K562 (cell line): ENCODE data around the gene ZNF181. TPM values are rescaled to one million over a fixed set of nuclear protein-coding genes. Genes with fewer than 3 reads are reported as not detected.

Experiments
- ATAC-seq: fragments of 200-7000 bp; cut with Tn5 transposase; 3 replicates; pipeline ENCODE4 v1.9.1; 2020; ENCODE audit warnings: moderate library complexity
- BruUV-seq: library from RNA; stranded (reverse); fragments of 400-500 nt; replicated peaks from 2 replicates; lab custom pipeline; 2021; lab: Mats Ljungman, UMichigan
- CTCF ChIA-PET: fragments of 300-600 bp; formaldehyde crosslinking; extraction: SDS; loops from one replicate; lab custom pipeline; 2021; ENCODE audit warnings: low intra/inter-chr PET ratio; lab: Yijun Ruan, JAX
- POLR2A ChIA-PET: fragments of 300-600, 350-650 bp; sonication (Branson Sonifier 250); formaldehyde crosslinking; extraction: SDS; loops from one replicate; lab custom pipeline; 2021; ENCODE audit warnings: antibody characterized with exemption, inconsistent platforms; lab: Yijun Ruan, JAX
- DNase-seq, 4 experiments: peaks; one replicate each; pipeline versions ENCODE4 v3.0.0 to v3.0.0-alpha.2; 2011 to 2018; ENCODE audit warnings: low spot score in 3 of 4, mixed read lengths in 3 of 4; ENCODE audit errors: extremely low read depth in 1 of 4
- FAIRE-seq: peaks from 2 replicates; lab custom pipeline; 2011; peaks lifted over from hg19 to GRCh38; lab: Jason Lieb, UNC
- H2AFZ ChIP-seq: 2 replicates; pipeline ENCODE4 v1.6.0; 2011; ENCODE audit warnings: low read depth, low read length, control low read depth, inconsistent platforms
- H3K27ac ChIP-seq: fragments of 200-600 bp; 3 replicates; pipeline ENCODE4 v1.8.0; 2011; ENCODE audit warnings: low read depth, mild to moderate bottlenecking, control low read depth, inconsistent platforms, low read length, moderate library complexity, mixed read lengths; ENCODE audit errors: extremely low read depth
- H3K27me3 ChIP-seq, 2 experiments: fragments of 300-600 bp in 1 of 2; 2 replicates in 1 of 2; 3 replicates in 1 of 2; pipeline versions ENCODE4 v1.6.0 to v1.8.0; 2011; ENCODE audit warnings: inconsistent platforms in 2 of 2, low read length in 2 of 2, mild to moderate bottlenecking in 1 of 2, mixed read lengths in 1 of 2, moderate library complexity in 1 of 2; ENCODE audit not compliant: control insufficient read depth in 2 of 2, insufficient read depth in 2 of 2
- H3K36me3 ChIP-seq: fragments of 300-600 bp; 3 replicates; pipeline ENCODE4 v1.8.0; 2011; ENCODE audit warnings: mild to moderate bottlenecking, low read length, inconsistent platforms; ENCODE audit not compliant: control insufficient read depth, insufficient read depth
- H3K4me1 ChIP-seq, 2 experiments: fragments of 200-600 bp in 1 of 2; replicated peaks in 1 of 2; 2 replicates in 1 of 2; 3 replicates in 1 of 2; pipeline versions ENCODE4 v1.5.1 to v1.8.0; 2011; ENCODE audit warnings: inconsistent platforms in 2 of 2, low read length in 2 of 2, mild to moderate bottlenecking in 1 of 2, mixed read lengths in 1 of 2, moderate library complexity in 1 of 2; ENCODE audit not compliant: control insufficient read depth in 2 of 2, insufficient read depth in 2 of 2
- H3K4me2 ChIP-seq: 2 replicates; pipeline ENCODE4 v1.6.1; 2011; ENCODE audit warnings: low read length, control low read depth, inconsistent platforms, mixed read lengths; ENCODE audit not compliant: insufficient read depth
- H3K4me3 ChIP-seq: fragments of 200-600 bp; sonication (generic), shearing (Covaris generic); 2 replicates; pipeline ENCODE4 v1.5.1; 2016; ENCODE audit warnings: control low read depth, inconsistent platforms
- H3K79me2 ChIP-seq: fragments of 200-600 bp; 3 replicates; pipeline ENCODE4 v1.8.0; 2011; ENCODE audit warnings: low read length, inconsistent platforms; ENCODE audit not compliant: control insufficient read depth, insufficient read depth
- H3K9ac ChIP-seq, 2 experiments: 2 replicates each; pipeline versions ENCODE4 v1.6.0 to v1.6.1; 2011; ENCODE audit warnings: low read depth in 2 of 2, low read length in 2 of 2, control low read depth in 1 of 2, inconsistent platforms in 1 of 2, mild to moderate bottlenecking in 1 of 2, mixed read lengths in 1 of 2; ENCODE audit not compliant: insufficient read depth in 1 of 2
- H3K9me1 ChIP-seq: one replicate; pipeline ENCODE4 v1.6.0; 2011; ENCODE audit warnings: inconsistent platforms, mild to moderate bottlenecking, low read length, moderate library complexity; ENCODE audit not compliant: control insufficient read depth, insufficient read depth
- H3K9me3 ChIP-seq: replicated peaks from 2 replicates; pipeline ENCODE4 v1.5.1; 2011; ENCODE audit warnings: low read depth, low read length, inconsistent platforms; ENCODE audit not compliant: control insufficient read depth, insufficient read depth
- H4K20me1 ChIP-seq: replicated peaks from 2 replicates; pipeline ENCODE4 v1.6.1; 2011; ENCODE audit warnings: low read length, inconsistent platforms, mixed read lengths; ENCODE audit not compliant: control insufficient read depth, insufficient read depth
- DIDO1 ChIP-seq: fragments of 450-650 bp; IDR thresholded peaks from 2 replicates; pipeline ENCODE4 v1.6.1; 2016; ENCODE audit warnings: low read depth, missing biosample characterization, missing genetic modification characterization
- L3MBTL2 ChIP-seq: fragments of 450-650 bp; IDR thresholded peaks from 2 replicates; pipeline ENCODE4 v1.6.1; 2016; ENCODE audit warnings: mild to moderate bottlenecking, moderate library complexity
- MEF2A ChIP-seq: IDR thresholded peaks from 2 replicates; pipeline ENCODE4 v1.6.1; 2011; ENCODE audit warnings: low read depth, mild to moderate bottlenecking, low read length, moderate library complexity; ENCODE audit not compliant: control insufficient read depth
- MXD1 ChIP-seq: fragments of 250-450 bp; sonication (Bioruptor Pico); IDR thresholded peaks from 2 replicates; pipeline ENCODE4 v1.8.0; 2021; ENCODE audit warnings: borderline replicate concordance, mild to moderate bottlenecking, moderate library complexity; ENCODE audit not compliant: poor library complexity, severe bottlenecking
- NFIX ChIP-seq: fragments of 250-450 bp; sonication (Bioruptor Pico); IDR thresholded peaks from 2 replicates; pipeline ENCODE4 v1.4.0; 2020; ENCODE audit warnings: low read depth, mild to moderate bottlenecking, moderate library complexity
- PHF20 ChIP-seq: fragments of 450-650 bp; IDR thresholded peaks from 2 replicates; pipeline ENCODE4 v1.6.1; 2018; ENCODE audit not compliant: partially characterized antibody
- RFX7 ChIP-seq: fragments of 250-450 bp; sonication (Bioruptor Pico); IDR thresholded peaks from 2 replicates; pipeline ENCODE4 v1.5.1; 2021; ENCODE audit warnings: mild to moderate bottlenecking
- SMAD3 ChIP-seq: fragments of 450-650 bp; formaldehyde crosslinking; conservative IDR thresholded peaks from 2 replicates; pipeline ENCODE4 v1.4.0; 2020; ENCODE audit warnings: mild to moderate bottlenecking
- TCF15 ChIP-seq: fragments of 250-450 bp; sonication (Bioruptor Pico); IDR thresholded peaks from 2 replicates; pipeline ENCODE4 v1.8.0; 2022; ENCODE audit warnings: moderate library complexity, mild to moderate bottlenecking, inconsistent platforms
- TCF7L2 ChIP-seq: fragments of 150-350 bp; IDR thresholded peaks from 2 replicates; pipeline ENCODE4 v1.6.1; 2016; ENCODE audit warnings: low read depth, mild to moderate bottlenecking, low read length, moderate library complexity
- TEAD1 ChIP-seq, 2 experiments: fragments of 450-650 bp in 1 of 2; sonication (generic) in 1 of 2; formaldehyde crosslinking; IDR thresholded peaks; 2 replicates each; pipeline versions ENCODE4 v1.4.0 to v1.8.0; 2020 to 2022; ENCODE audit warnings: mild to moderate bottlenecking in 2 of 2, missing genetic modification reagents in 1 of 2
- XRCC3 ChIP-seq: fragments of 450-650 bp; IDR thresholded peaks from 2 replicates; pipeline ENCODE4 v1.6.1; 2017; ENCODE audit warnings: mild to moderate bottlenecking, moderate library complexity
- ZBTB43 ChIP-seq: sonication (generic); formaldehyde crosslinking; IDR thresholded peaks from 2 replicates; pipeline ENCODE4 v1.8.0; 2023; ENCODE audit warnings: mild to moderate bottlenecking, missing genetic modification reagents
- ZNF121 ChIP-seq: sonication (generic); formaldehyde crosslinking; conservative IDR thresholded peaks from 2 replicates; pipeline ENCODE4 v1.8.0; 2022; ENCODE audit warnings: missing genetic modification reagents
- ZNF143 ChIP-seq: sonication (generic); formaldehyde crosslinking; IDR thresholded peaks from 2 replicates; pipeline ENCODE4 v1.9.0; 2022; ENCODE audit warnings: mild to moderate bottlenecking, missing genetic modification reagents
- ZNF263 ChIP-seq: sonication (generic); formaldehyde crosslinking; IDR thresholded peaks from 2 replicates; pipeline ENCODE4 v1.8.0; 2022; ENCODE audit warnings: mild to moderate bottlenecking, missing genetic modification reagents, borderline replicate concordance
- ZNF3 ChIP-seq: fragments of 250-450 bp; sonication (Bioruptor Pico); IDR thresholded peaks from 2 replicates; pipeline ENCODE4 v1.5.0; 2021; ENCODE audit warnings: mild to moderate bottlenecking, moderate library complexity
- ZNF785 ChIP-seq: fragments of 250-450 bp; sonication (Bioruptor Pico); IDR thresholded peaks from 2 replicates; pipeline ENCODE4 v1.4.0; 2020; ENCODE audit warnings: mild to moderate bottlenecking
- WGBS: fragments of 100-300 bp; shearing (Covaris generic); methylation state at CpG from one replicate; pipeline ENCODE4 v1.1.6; 2016; ENCODE audit warnings: low coverage, mixed read lengths; ENCODE audit not compliant: insufficient coverage; ENCODE audit errors: missing lambda C conversion rate; 5-methylcytosine and 5-hydroxymethylcytosine counted together
- in situ Hi-C: fragments of 300-500 bp; cut with MboI; formaldehyde crosslinking; loops from 4 replicates; pipeline ENCODE4 v1.15.0; 2018; ENCODE audit warnings: inconsistent platforms, mixed read lengths
- intact Hi-C: fragments of 100-400 bp; cut with micrococcal nuclease; formaldehyde crosslinking; loops from 2 replicates; pipeline ENCODE4 v1.14.2; 2022
- polyA plus RNA-seq, 8 experiments: library from polyadenylated mRNA; depleted of rRNA in 4 of 8; stranded (reverse) in 5 of 8; unstranded in 3 of 8; fragments of >200 nt; fragmentation: Nextera tagmentation in 2 of 8; fragmentation: Illumina TruSeq in 1 of 8; extraction: Ambion mirVana in 2 of 8; extraction: Trizol in 1 of 8; gene quantifications; 2 replicates each; pipeline versions ENCODE4 v1.2.1 to v1.2.3, GENCODE V29; 2011 to 2014; ENCODE audit warnings: inconsistent platforms in 1 of 8, missing spikeins in 1 of 8
- total RNA-seq, 7 experiments: library from RNA; depleted of rRNA in 6 of 7; stranded (reverse); fragments of >200 nt in 6 of 7; fragmentation: Illumina TruSeq in 2 of 7; extraction: Trizol in 2 of 7; gene quantifications; 2 replicates each; pipeline versions ENCODE4 v1.2.1 to v1.2.3, GENCODE V29; 2011 to 2021; ENCODE audit warnings: low replicate concordance in 1 of 7

ZNF181 gene
- total and polyA plus RNA-seq, 9 of the 15 experiments (the other 6 are each of a cell fraction or from before 2014, with no cell fraction given) = 4.3 to 20.3 (median 12.1) TPM

GRCh38 chr19:34774857-34775256 lies 40.8 kb downstream of the ZNF181 start:
- BruUV-seq = no TSS peak

More at GRCh38 chr19:34774857-34775256, 40.8 kb downstream of the ZNF181 start:
- Histone ChIP-seq H3K9me1 (no peaks in the 10 kb centered on the region), H3K4me2 (no peak overlapping the region), H3K9ac (no peak overlapping the region), H3K4me1 (peaks cover 0 to 8% of the 10 kb centered on the region in 2 experiments; a peak in 2 of 5 replicates), H2AFZ (no peak overlapping the region), H4K20me1 (no peaks in the 10 kb centered on the region), H3K79me2 (peaks cover 5% of the 10 kb centered on the region; the same call in 1 of the 3 replicates), H3K36me3 (no peaks in the 10 kb centered on the region), H3K27me3 (no peaks in the 10 kb centered on the region), H3K9me3 (no peaks in the 10 kb centered on the region; the same call in 1 of the 2 replicates), H3K4me3 (no peak overlapping the region), H3K27ac (no peak overlapping the region)
- ChIA-PET CTCF (no interaction called here), POLR2A (no interaction called here)
- FAIRE-seq (no peak), DNase-seq (no peak), ATAC-seq (no peak)
- TF ChIP-seq TCF7L2 (no peak), ZNF3 (CRISPR knock-in tag) (no peak), ZNF263 (no peak), TCF15 (no peak), TEAD1 (CRISPR knock-in tag; IDR thresholded peaks at IDR 0.05) (no peak), MEF2A (no peak), SMAD3 (CRISPR knock-in tag) (no peak), PHF20 (no peak), DIDO1 (tag) (no peak), MXD1 (no peak), NFIX (CRISPR knock-in tag) (no peak), RFX7 (CRISPR knock-in tag) (no peak), L3MBTL2 (no peak), ZNF121 (CRISPR knock-in tag) (no peak), XRCC3 (no peak), ZNF143 (CRISPR knock-in tag) (no peak), ZNF785 (CRISPR knock-in tag) (no peak), ZBTB43 (CRISPR knock-in tag) (no peak)
- in situ Hi-C loops (no loop called here), intact Hi-C loops (no loop called here)
- WGBS = 0% methylated on average over 2 of the region's 2 CpGs
